SK-N-SH (cell line): ENCODE results near the gene ELP4.

Source experiments
- CTCF ChIP-seq: fragments of 200-600 bp; sonication (generic); IDR thresholded peaks from 2 replicates; pipeline ENCODE4 v1.6.1; 2017; ENCODE audit warnings: antibody characterized with exemption, mild to moderate bottlenecking, moderate library complexity
- MEF2A ChIP-seq: IDR thresholded peaks from 2 replicates; pipeline ENCODE4 v1.4.0; 2012; ENCODE audit warnings: low read depth, borderline replicate concordance

- TF ChIP-seq CTCF: no peak
- no peak for TF ChIP-seq MEF2A
These were observed 25.9 kb downstream of the ELP4 start for GRCh38 chr11:31535479-31535878.
